ENCODE data around the gene ARL5A. TPM values are rescaled to one million over a fixed set of nuclear protein-coding genes. Genes with fewer than 3 reads are reported as not detected.

ARL5A gene
- total and polyA plus RNA-seq, 2 of the 4 experiments (the other 2 are of a cell fraction) = 22.3 to 45.5 TPM

- Histone ChIP-seq H4K8ac (ENCODE audit: low read depth in 2 of 2, low read length in 2 of 2) (no peak overlapping the region), H3K9me3 (ENCODE audit: control insufficient read depth, insufficient read depth, low read length) (no peaks in the 10 kb centered on the region), H3K9ac (ENCODE audit: low read depth, low read length) (no peak overlapping the region), H3K27ac (ENCODE audit: insufficient read depth, low read length) (no peak overlapping the region), H3K36me3 (ENCODE audit: control insufficient read depth, insufficient read depth, low read length) (peaks cover 10% of the 10 kb centered on the region), H2AK5ac (ENCODE audit: low read depth, low read length) (no peak overlapping the region), H2AK9ac (replicated peaks; ENCODE audit: low read depth, low read length, poor library complexity) (no peak overlapping the region), H3K18ac (ENCODE audit: low read depth, low read length) (no peak overlapping the region), H3K27me3 (ENCODE audit: control insufficient read depth, insufficient read depth, low read length) (no peaks in the 10 kb centered on the region), H3K4me1 (ENCODE audit: control insufficient read depth, insufficient read depth, low read length) (no peaks in the 10 kb centered on the region), H4K91ac (ENCODE audit: insufficient read depth, low read depth, low read length) (no peak overlapping the region), H4K20me1 (ENCODE audit: insufficient read depth, low read length) (no peaks in the 10 kb centered on the region), H3K9me1 (ENCODE audit: insufficient read depth, low read length) (no peaks in the 10 kb centered on the region; the same call in 1 of the 2 replicates), H4K5ac (ENCODE audit: low read depth, low read length) (no peak overlapping the region), H2BK5ac (ENCODE audit: low read depth, low read length, poor library complexity, severe bottlenecking) (no peak overlapping the region), H2AFZ (replicated peaks; ENCODE audit: low read length, poor library complexity) (no peak overlapping the region), H2BK120ac (ENCODE audit: low read depth, low read length) (no peak overlapping the region), H3K4ac (ENCODE audit: low read depth, low read length) (no peak overlapping the region), H2BK20ac (ENCODE audit: low read depth, low read length) (no peak overlapping the region), H3K4me3 (ENCODE audit: insufficient read depth, low read depth, low read length) (no peak overlapping the region), H3K23ac (ENCODE audit: low read depth, low read length) (no peak overlapping the region), H3K4me2 (ENCODE audit: low read depth, low read length) (no peak overlapping the region), H3K56ac (ENCODE audit: extremely low read depth, insufficient read depth, low read length) (no peak overlapping the region), H2BK15ac (ENCODE audit: low read depth, low read length) (no peak overlapping the region), H3K14ac (replicated peaks; ENCODE audit: low read depth, low read length) (no peak overlapping the region), H3K79me1 (ENCODE audit: low read depth in 1 of 2, low read length in 2 of 2) (peaks cover 7 to 8% of the 10 kb centered on the region in 2 experiments; a peak in 3 of 4 replicates)
- in situ Hi-C loops (cut with MboI; ENCODE audit: low sequenced_read_pairs) = no loop called here
- DNase-seq (peak; percentile 43), ATAC-seq (ENCODE audit: low read depth) (peak; percentile 72)
- dilution Hi-C loops (cut with HindIII; ENCODE audit: low sequenced_read_pairs, unreplicated experiment) = no loop called here
- no CpG with 5 or more reads among the region's 5 CpGs for WGBS, 2 experiments (ENCODE audit: extremely low coverage in 2 of 2, insufficient read length in 1 of 2)
- ChIA-PET POLR2A (ENCODE audit: unreplicated experiment) (no interaction called here), CTCF (interaction anchor here (1.1 kb wide), 1 partner anchor 217 kb away, joined by 3 read pairs; no protein-coding TSS in a partner anchor)
- no TSS peak for BruUV-seq (replicated peaks)
- intact Hi-C loops (cut with micrococcal nuclease) = no loop called here
- TF ChIP-seq SMC3 (IDR thresholded peaks at IDR 0.05; ENCODE audit: low read depth, low read length) = peak; percentile 52; the same call in 1 of the 2 replicates
- 0 out of 2 replicates have a peak, but pooled peaks have one; percentile 13 for TF ChIP-seq RFX5 (IDR thresholded peaks at IDR 0.05; ENCODE audit: low read depth, low read length)
- TF ChIP-seq USF2 (IDR thresholded peaks at IDR 0.05; ENCODE audit: low read depth, low read length) = no peak
- TF ChIP-seq MAZ (IDR thresholded peaks at IDR 0.05; ENCODE audit: borderline replicate concordance, low read depth, low read length) = no peak
- TF ChIP-seq FOS (IDR thresholded peaks at IDR 0.05; ENCODE audit: low read depth, low read length) = no peak
- peak; percentile 61 for TF ChIP-seq CTCF (conservative IDR thresholded peaks at IDR 0.05; ENCODE audit: low read depth, low read length)
- peak; percentile 43 for TF ChIP-seq RAD21 (IDR thresholded peaks at IDR 0.05; ENCODE audit: low read length)
- TF ChIP-seq BHLHE40 (IDR thresholded peaks at IDR 0.05; ENCODE audit: low read depth, low read length) = no peak
- no peak for TF ChIP-seq ELK1 (IDR thresholded peaks at IDR 0.05; ENCODE audit: borderline replicate concordance, low read depth, low read length)
Measured at GRCh38 chr2:151808258-151809072, 19.8 kb downstream of the ARL5A start.

All from IMR-90 (cell line).